ENCODE measurements around the gene SLC28A2. TPM values are rescaled to one million over a fixed set of nuclear protein-coding genes. Genes with fewer than 3 reads are reported as not detected.

SLC28A2 gene
- total RNA-seq, 1 experiment from 2014 or later: not detected

DNA sequence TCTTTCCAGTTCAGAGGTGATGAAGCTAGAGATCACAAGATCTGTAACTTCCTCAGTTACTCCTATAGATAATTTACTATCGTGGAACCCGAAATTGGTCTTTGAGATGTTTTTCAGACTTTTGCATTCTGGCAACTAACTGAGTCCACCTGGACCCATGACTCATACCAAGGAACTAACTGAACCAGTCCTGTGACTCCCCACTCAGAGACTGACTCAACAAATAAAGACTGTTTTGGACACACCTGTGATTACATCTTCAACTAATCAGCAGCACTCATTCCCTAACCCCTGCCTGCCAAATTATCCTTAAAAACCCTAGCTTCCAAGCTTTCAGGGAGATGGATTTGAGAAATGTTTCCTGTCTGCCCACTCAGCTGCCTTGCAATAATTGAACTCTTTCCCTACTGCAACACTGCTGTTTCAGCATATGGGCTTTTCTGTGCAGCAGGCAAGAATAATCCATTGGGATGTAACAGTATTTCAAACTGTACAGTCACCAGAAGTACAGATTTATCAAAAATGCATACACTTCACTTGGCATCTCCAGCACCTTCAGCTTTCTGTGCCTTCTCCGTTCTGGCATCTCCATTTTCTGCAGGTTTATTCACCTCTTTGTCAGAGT, 68.7 kb downstream of the SLC28A2 start:
- DNase-seq (ENCODE audit: low spot score): peak; percentile 85

- DNase-seq (ENCODE audit: low spot score): no peak
These were observed 74.2 kb downstream of the SLC28A2 start for GRCh38 chr15:45326280-45326679.

DNA sequence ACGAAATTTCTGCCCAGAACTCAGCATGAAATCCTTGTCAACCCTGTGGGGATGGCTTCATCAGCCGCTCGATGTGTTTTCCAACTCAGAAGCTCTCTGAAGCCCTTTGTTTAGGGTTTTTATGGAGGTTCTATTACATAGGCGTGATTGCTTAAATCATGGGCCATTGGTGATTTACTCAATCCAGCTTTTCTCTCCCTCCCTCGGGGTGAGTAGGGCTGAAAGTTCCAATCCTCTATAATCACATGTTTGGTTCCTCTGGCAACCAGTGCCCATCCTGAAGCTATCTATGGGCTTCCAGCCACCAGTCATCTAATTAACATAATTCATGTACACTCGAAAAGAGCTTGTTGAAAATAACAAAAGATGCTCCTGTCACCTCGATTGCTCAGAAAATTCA, 74.7 kb downstream of the SLC28A2 start:
- DNase-seq (ENCODE audit: low spot score): no peak

Other genes with a start within 250 kb of the SLC28A2 start
- 207 and 238 TPM in 2 replicates for gene SORD, start 229.0 kb upstream of the SLC28A2 start, total RNA-seq (2014; rRNA removed; shearing (Covaris generic))
- gene DUOX2, start 138.1 kb upstream of the SLC28A2 start, total RNA-seq (2014; rRNA removed; shearing (Covaris generic)): 0.08 TPM in 2 replicates
- not detected in 2 replicates for gene DUOXA2, start 137.9 kb upstream of the SLC28A2 start, total RNA-seq (2014; rRNA removed; shearing (Covaris generic))
- 0.23 and 0.26 TPM in 2 replicates for gene DUOXA1, start 122.4 kb upstream of the SLC28A2 start, total RNA-seq (2014; rRNA removed; shearing (Covaris generic))
- gene DUOX1, start 122.2 kb upstream of the SLC28A2 start, total RNA-seq (2014; rRNA removed; shearing (Covaris generic)): 1.5 and 3.1 TPM in 2 replicates
- gene SHF, start 64.3 kb upstream of the SLC28A2 start, total RNA-seq (2014; rRNA removed; shearing (Covaris generic)): 8.6 and 11.2 TPM in 2 replicates
- 0.53 and 0.76 TPM in 2 replicates for gene GATM, start 126.3 kb downstream of the SLC28A2 start, total RNA-seq (2014; rRNA removed; shearing (Covaris generic))

All from HT-29 (cell line).